Hematopoietic multipotent progenitor cell treated with erythropoietin and hydrocortisone succinate and interleukin-3 and kit ligand, for 17 days (in vitro differentiated cells): ENCODE measurements around the gene MKRN1.
"Not testable (repeated sequence)": the region's sequence is repeated elsewhere in the genome, so short reads cannot be mapped to it uniquely, and the experiment has no call there.

Experiments
- DNase-seq: peaks from one replicate; pipeline ENCODE4 v3.0.0-alpha.2; 2015; ENCODE audit warnings: low spot score

MKRN1 gene, protein sequence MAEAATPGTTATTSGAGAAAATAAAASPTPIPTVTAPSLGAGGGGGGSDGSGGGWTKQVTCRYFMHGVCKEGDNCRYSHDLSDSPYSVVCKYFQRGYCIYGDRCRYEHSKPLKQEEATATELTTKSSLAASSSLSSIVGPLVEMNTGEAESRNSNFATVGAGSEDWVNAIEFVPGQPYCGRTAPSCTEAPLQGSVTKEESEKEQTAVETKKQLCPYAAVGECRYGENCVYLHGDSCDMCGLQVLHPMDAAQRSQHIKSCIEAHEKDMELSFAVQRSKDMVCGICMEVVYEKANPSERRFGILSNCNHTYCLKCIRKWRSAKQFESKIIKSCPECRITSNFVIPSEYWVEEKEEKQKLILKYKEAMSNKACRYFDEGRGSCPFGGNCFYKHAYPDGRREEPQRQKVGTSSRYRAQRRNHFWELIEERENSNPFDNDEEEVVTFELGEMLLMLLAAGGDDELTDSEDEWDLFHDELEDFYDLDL

DNA sequence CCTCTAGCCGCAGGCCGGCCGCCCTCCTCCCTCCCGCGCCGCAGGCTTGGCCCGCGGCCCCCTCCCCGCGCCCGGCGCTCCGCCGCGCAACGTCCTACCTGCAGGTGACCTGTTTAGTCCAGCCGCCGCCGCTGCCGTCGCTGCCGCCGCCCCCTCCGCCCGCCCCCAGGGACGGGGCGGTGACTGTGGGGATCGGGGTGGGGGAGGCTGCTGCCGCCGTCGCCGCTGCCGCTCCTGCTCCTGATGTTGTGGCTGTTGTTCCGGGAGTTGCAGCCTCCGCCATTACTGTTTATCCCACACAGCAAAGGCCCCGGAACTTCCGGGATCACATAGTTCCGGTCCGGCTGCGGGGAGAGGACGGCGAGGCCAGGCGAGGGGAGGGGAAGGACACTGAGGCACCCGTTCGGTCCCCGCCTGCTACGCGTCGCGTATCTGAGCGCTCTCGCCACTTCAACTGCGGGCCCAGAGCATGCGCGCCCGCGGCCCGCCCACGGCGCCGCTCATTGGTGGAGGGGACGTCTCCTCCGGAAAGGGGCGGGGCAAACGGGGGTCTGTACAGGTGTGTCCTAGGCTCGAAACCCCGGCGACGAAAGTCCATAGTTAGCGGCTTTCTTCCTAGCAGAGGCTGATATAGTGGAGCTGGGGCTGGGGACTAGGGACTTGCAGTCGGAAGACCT is at the start of gene MKRN1:
Gene MKRN1 (minus strand): TSS at position 444 of the 677 bp plus-strand sequence. CDS start 161 bp downstream, at position 283.
- peak; percentile 95 for DNase-seq

DNA sequence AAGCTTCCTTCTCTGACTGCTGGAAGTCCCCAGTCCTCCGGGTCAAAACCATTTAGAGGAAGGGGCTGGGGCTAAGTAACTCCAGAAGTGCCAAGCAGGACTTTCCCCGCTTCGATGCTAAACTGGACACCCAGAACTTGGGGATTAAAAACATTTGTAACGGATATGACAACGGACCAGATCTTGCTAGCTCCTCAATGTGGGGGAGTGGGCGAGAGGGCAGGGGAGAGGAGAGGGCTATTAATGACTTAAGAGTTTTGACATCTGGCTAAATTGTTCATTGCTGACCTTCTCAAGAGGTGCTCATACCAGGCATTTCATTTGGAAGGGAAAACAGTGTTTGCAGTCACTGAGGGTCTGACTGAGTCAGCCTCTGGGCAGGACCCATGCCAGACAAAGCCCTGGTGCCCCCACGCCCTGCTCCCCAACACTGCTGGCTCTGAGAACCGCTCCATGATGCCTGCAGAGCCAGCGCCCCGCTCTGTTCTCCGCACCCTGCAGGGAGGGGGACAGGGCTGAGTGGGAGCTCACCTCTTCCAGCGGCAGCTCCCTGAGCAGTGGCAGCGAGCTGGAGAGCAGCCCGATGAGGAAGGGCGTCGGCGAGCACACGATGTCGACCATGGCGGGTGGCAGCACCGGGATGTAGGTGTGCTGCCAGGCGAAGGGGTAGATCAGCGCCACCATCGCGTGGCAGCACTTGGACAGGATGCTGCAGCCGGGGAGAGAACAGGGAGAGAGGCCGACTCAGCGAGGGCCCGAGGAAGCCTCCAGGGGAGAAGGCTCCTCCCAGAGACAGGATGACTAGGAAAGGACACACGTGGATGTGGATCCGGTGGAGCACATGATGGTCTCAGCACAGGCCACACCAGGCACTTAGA is 47.7 kb upstream of the MKRN1 start:
- no peak for DNase-seq

DNA sequence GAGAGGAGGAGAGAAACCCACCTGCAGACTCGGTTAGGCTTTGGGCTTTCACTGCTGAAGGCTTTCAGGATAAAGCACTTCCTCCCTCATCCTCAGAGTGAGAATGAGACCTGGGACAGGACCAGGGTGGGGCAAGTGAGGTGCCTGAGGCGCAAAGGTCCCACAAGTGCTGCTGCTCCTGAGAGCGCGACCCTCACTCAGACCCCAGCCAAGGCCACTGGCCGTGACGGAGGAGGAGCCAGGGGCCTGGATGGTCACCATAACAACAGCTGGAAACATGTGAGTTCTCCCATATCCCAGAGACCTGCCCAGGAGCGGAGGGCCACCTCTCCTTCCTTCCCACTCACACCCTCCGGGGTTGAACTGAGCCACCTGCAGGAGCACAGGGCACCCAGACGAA is 46.9 kb upstream of the MKRN1 start:
- no peak for DNase-seq

DNA sequence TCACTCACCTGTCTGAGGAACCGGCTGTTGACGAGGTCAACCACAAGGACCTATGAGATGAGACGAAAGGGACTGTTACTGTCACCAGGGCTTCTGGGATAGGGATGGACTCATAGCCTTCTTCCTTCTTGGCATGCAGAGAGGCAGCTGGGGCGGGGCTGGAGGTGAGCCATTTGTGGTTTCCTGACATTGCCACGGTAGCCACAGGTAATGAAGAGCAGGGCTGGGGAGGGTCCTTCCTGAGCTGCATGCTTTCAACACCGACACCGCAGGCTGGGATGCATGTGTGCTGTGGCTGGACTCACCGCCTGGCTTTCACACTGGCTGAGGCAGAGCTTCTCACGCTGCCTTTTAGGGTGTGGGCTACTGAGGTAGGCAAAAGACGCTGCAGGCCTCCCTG is 46.4 kb upstream of the MKRN1 start:
- no peak for DNase-seq

DNA sequence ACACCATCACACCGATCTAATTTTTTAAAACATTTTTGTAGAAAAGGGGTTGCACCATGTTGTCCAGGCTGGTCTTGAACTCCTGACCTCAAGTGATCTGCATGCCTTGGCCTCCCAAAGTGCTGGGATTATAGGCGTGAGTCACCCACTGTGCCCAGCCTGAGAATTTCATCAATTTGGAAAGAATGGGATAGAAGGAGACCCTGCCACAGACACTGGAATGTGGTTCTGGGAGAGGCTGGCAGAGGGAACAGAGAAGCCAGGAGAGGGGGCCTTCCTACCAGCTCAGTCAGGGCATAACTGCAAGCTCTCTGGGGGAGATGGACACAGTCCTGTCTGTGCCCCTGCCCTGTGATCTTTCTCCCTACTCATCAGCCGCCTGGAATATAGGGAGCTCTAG is 42.1 kb upstream of the MKRN1 start:
- DNase-seq: no peak

DNA sequence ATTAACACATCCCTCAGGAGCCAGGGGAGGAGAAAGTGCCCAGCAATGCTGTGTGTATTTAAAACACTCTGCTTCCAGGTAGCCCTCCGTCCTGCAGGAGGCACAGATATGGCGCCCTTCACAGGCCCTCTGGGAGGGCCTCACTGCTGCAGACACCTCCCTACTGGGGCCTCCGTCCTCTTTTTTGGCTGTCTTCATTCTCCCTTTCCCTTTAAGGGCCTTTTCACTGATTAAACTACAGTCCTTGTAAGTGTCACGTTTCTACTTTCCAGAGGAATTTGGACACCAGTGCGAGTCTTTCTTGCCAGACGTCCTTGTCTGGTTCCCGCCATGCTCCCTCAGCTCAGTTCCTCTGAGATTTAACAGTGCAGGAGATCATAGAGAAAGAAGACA is 39.7 kb upstream of the MKRN1 start:
- no peak for DNase-seq

DNA sequence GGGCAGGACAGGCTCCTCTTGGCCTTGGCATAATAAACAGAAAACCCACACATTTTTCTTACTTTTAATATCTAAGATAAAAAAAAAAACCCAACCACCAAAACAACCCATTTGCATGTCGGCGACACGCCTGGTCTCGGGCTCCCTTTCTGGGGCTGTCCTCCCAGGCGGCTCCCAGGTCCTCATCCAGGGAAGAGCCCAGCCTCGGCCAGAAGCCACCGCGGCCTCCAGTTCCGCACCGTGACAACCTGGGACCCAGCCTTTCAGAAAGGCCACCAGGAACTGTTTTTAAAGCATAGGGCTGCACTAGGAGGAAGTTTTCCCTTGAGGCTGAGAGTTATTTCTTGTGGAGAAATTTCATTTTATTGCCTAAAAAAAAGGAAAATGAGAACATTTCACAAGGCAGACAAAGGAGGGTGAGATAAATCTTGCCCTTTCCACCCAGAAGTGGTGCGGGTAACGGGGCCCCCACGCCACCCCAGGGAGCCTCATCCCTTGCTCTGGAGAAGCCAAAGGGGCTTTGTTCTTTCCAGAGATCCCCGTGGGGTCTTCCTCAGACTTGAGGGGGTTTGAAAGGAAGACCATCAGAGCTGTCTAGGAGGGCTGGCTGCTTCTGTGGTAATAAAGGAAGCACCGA is 39.2 kb upstream of the MKRN1 start:
- no peak for DNase-seq

DNA sequence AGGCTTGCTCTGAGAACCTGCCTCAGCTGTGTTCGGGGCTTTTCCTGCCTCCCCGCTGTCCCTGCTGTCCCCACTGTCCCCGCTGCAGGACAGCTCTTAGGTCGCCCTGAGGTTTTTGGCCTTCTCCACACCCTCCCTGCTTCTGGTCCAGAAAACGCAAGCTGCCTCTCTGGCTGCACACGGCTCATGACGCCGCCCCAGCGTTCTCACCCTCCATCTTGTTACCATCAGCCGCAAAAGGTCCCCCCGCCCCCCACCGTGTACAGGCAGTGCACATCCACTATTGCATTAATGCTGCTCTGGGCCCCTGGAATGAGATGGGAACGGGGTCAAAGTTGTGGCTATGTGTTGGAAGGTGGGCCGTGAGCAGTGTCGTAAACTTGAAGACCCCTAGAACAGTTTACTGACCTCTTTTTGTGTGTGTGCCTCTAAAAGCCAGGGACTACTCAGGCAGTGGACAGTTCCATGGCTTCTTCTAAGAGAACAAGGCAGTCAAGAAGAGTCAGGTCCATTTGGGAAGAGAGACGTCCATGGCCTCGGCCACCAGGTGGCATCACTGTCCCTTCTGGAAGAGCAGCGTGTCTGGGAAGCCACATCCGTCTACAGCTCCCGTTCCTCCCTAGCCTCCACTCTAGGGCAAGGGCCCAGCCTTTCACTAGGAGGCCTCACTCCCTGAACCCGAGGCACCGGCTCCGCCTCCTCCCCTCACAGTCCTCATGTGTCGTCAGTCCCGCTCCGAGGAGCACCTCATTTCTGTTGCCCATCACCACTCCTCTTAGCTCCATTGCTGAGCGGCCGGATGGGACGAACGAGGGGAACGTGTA is 38.5 kb upstream of the MKRN1 start:
- DNase-seq: peak; percentile 92

DNA sequence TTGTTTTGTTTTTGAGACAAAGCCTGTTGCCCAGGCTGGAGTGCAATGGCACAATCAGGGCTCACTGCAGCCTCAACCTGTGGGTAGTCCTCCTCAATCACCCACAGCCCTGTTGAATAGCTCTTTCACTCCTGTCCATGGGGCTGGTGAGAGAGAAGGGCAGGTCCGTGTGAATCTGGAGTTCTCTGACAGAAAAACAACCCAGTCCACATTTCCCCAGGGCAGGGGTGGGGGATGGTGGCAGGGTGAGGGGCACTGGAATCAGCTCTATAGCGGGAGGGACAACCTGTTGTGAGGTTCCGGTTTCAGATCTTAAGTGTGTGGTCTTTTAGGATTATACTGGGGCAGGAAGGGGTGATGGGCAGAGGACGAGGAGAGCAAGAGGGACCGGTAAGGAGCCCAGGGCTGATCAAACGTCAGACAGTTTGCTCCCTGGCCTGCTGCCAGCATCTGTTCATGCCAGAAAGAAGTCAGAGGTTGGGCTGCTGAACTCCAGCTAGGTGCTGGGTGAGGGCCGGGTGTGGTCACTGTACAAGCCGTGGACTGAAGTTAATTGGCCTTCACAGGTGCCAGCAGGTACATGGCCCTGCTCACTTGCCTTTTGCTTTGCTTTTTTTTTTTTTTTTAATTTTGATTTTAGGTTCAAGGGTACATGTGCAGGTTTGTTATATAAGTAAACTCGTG is 33.2 kb upstream of the MKRN1 start:
- peak; percentile 96 for DNase-seq

DNA sequence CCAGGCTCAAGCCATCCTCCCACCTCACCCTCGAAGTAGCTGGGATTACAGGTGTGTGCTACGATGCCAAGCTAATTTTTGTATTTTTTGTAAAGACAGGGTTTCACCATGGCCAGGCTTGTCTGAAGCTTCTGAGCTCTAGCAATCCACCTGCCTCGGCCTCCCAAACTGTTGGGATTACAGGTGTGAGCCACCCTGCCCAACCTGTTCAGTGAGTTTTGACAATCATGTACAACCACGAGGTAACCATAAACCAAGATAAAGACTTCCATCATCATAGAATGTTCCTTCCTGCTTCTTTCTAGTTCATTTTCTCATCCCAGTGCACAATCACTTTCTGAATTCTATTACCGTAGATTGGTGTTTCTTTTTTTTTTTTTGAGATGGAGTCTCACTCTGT is 30.5 kb upstream of the MKRN1 start:
- peak; percentile 27 for DNase-seq

DNA sequence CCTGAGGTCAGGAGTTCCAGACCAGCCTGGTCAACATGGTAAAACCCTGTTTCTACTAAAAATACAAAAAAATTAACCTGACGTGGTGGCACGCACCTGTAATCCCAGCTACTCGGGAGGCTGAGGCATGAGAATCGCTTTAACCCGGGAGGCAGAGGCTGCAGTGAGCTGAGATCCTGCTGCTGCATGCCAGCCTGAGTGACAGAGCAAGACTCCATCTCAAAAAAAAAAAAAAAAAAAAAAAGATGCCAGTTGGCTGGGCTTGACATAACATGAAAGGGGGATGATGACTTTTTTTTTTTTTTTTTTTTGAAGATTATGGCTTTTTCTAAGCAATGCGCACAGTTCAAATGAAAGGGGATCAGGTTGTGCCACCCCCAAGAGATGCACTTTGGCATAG is 28.3 kb upstream of the MKRN1 start:
- not testable (repeated sequence) for DNase-seq

DNA sequence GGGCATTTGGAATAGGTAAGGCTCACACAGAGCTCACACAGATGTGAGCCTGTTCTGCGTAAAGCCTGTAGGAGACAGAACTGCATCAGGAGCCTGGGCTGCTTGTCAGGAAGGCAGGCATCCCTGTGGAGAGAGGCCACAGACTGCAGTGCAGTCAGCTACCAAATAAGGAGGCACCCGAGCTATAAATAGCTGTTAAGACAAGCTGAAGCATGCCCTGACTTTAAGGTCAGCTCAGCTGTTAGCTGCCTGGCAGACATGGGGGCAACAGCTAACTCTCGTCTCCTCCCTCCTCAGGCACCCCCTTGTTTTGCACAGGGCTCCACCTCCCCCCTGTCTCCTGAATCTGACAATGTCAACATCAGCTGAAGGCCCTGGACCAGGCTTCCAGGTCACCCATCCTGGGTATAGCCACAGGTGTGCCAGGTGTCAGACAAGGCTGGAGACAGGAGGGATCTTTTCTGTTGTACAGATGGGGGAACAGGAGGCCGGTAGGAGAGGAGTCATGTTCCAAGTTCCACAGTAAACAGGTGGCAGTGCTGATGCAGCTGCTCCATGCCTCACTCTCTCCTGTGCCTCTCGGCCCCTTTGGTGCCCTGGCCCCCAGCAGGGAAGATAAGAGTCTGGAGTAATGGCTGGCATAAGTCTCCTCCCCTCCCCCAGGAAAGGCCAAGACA is 27.6 kb upstream of the MKRN1 start:
- DNase-seq: peak; percentile 79

DNA sequence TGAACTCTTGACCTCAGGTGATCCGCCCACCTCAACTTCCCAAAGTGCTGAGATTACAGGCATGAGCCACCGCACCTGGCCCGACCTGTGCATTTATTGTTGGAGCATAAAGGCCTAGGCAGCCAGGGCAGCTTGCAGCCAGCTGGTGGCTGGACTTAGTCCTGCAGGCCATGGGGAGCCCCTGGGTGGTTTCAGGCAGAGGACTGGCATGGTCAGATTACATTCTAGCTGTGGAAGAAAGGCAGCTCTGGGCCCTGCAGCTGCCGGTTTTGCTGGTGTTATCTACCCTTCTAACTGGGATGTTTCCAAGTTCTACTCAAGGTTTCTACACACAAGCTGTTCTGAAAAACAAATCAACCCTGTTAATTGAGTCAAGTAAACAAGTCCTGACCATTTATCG is 22.7 kb upstream of the MKRN1 start:
- DNase-seq: peak; percentile 84

DNA sequence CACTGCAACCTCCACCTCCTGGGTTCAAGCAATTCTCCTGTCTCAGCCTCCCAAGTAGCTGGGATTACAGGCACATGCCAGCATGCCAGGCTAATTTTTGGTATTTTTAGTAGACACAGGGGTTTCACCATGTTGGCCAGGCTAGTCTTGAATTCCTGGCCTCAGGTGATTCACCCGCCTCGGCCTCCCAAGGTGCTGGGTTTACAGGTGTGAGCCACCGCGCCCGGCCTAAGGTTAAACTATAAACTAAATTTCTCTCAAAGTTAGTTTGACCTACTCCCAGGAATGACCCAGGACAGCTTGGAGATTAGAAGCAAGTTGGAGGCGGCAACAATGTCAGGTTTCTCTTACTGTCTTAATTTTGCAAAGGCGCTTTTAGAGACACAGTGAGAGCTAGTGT is 18.5 kb upstream of the MKRN1 start:
- DNase-seq: not testable (repeated sequence)

DNA sequence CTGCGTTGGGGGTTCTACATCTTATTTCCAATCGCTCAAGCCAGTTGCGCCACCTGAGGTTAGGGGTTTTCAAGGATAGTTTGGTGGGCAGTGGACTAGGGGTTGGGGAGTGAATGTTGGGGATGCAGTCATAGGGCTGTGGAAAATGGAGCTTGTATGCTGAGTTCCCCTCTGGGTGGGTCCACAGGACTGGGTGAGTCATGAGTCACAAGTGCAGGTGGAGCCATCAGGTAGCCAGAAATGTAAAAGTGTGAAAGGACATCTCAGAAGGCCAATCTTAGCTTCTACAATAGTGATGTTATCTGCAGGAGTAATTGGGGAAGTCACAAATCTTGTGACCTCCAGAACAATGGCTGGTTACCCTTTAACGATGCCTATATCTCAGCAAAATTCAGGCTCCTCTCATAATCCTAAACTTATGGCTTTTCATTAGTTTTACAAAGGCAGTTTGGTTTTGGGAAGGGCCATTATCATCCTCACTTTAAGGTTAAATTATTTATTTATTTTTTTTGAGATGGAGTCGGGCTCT is 18.0 kb upstream of the MKRN1 start:
- DNase-seq: no peak

DNA sequence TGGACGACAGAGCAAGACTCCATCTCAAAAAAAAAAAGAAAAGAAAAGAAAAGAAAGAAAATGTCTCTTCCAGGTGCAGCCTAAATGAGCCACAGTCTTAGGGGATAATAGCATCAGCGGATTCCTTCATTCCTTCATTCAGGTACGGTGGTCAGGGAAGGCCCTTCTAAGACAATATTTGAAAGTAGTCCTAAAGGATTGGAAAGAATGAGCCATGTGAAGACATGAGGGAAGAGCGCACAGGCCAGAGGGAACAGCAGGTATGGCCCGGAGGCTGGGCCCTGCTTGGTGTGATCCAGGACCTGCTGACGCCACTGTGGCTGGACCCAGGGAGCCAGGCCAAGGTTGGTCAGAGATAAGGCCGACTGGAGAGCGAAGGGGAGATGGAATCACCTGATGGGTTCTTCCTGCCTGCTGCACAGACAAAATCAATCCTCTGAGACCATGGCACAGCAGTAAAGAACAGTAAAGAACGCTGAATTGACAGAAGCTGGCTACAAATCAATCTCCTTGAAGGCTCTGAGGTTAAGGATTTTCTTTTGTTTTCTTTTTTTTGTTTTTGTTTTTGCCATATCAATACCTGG is 16.3 kb upstream of the MKRN1 start:
- DNase-seq: no peak

DNA sequence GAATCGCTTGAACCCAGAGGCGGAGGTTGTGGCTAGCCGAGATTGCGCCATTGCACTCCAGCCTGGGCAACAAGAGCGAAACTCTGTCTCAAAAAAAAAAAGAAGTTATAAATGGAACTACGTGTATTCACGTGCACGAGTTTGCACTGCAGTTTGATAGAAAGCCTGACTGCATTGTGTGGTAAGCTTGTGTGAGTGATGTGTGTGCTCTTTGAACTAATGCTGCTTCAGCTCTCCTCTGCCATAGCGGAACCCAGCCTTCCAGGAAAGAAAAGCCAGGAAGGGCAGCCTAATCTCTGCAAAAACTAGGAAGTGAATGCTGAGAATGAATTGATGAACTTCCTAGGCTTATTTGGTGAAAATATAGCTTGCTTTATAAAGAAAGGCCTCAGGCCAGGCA is 15.6 kb upstream of the MKRN1 start:
- no peak for DNase-seq

DNA sequence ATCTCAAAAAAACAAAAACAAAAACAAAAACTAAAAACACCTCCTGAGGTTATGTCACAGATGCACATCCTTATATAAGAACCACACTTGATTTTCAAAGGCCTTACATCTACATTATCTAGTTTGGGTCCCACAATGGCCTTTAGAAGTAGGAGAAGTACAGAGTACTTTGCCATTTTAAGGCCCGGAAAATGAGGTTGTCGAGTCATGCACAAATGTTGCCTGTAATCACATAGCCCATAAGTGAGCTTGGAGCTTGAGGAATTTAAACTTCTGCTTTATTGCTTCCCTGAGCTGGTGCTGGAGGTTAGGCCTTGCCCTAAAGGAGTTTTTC is 9.7 kb upstream of the MKRN1 start:
- no peak for DNase-seq

DNA sequence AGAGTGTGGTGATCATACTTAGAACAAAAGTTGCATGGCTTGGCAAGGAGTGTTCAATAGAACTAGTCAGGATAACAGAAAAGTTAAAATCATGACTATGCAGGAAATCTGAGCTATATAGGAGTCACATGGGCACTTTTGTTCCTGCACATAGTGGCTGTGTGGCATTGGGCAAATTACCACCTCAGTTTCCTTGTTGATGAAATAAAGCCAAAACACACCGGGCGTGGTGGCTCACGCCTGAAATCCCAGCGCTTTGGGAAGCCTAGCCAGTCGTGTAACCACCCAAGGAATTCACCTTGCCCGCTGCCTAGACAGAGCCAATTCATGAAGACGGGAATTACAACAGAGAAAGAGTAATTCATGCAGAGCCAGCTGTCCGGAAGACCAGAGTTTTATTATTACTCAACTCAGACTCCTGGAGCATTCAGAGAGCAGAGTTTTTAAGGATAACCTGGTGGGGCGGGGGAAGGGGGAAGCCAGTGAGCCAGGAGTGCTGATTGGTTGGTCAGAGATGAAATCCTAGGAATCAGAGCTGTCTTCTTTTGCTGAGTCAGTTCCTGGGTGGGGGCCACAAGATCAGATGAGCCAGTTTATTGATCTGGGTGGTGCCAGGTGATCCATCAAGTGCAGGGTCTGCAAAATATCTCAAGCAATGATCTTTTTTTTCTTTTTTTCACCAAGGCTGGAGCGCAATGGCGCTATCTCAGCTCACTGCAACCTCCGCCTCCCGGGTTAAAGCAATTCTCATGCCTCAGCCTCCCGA is 6.4 kb upstream of the MKRN1 start:
- no peak for DNase-seq
